ENCODE measurements around the gene CRTC2. TPM values are rescaled to one million over a fixed set of nuclear protein-coding genes. Genes with fewer than 3 reads are reported as not detected.

Gene CRTC2
- total RNA-seq, 4 donors from 2014 or later, result 17.7 to 95.5 (median 18.0) TPM

DNA sequence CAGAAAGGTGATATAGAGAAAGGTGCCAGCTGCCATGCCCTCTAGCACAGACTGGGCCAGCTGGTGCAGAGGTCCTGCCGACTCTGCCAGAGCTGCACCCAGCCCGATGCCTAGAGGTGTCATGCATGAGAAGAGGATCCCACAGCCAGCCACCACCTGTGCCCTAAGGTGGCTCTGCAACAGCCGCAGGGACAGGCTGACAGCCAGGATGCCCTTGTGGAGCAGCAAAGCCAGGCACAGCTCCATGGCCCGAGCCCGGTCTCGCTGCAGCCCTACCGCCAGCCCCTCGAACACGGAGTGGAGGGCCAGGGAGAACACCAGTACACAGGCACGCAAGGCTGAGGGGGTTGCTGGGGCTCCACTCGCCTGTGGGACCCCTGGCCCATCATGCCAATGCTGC, 1.8 kb upstream of the CRTC2 start:
- TF ChIP-seq, protein P1, sequence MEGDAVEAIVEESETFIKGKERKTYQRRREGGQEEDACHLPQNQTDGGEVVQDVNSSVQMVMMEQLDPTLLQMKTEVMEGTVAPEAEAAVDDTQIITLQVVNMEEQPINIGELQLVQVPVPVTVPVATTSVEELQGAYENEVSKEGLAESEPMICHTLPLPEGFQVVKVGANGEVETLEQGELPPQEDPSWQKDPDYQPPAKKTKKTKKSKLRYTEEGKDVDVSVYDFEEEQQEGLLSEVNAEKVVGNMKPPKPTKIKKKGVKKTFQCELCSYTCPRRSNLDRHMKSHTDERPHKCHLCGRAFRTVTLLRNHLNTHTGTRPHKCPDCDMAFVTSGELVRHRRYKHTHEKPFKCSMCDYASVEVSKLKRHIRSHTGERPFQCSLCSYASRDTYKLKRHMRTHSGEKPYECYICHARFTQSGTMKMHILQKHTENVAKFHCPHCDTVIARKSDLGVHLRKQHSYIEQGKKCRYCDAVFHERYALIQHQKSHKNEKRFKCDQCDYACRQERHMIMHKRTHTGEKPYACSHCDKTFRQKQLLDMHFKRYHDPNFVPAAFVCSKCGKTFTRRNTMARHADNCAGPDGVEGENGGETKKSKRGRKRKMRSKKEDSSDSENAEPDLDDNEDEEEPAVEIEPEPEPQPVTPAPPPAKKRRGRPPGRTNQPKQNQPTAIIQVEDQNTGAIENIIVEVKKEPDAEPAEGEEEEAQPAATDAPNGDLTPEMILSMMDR (IDR thresholded peaks at IDR 0.05; ENCODE audit: low read depth), result no peak

DNA sequence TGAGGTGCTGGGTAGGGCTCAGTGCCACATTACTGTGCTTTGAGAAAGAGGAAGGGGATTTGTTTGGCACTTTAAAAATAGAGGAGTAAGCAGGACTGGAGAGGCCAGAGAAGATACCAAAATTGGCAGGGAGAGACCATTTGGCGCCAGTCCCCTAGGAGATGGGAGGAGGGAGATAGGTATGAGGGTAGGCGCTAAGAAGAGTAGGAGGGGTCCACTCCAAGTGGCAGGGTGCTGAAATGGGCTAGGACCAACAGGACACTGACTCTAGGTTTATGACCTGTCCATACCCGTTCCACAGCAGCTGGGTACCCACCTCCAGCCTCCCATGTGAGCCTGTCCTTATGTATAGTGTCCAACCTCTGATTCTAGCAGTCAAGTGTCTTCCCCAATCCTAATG, 1.0 kb upstream of the CRTC2 start:
- TF ChIP-seq, protein P1 (IDR thresholded peaks at IDR 0.05; ENCODE audit: low read depth), result no peak

DNA sequence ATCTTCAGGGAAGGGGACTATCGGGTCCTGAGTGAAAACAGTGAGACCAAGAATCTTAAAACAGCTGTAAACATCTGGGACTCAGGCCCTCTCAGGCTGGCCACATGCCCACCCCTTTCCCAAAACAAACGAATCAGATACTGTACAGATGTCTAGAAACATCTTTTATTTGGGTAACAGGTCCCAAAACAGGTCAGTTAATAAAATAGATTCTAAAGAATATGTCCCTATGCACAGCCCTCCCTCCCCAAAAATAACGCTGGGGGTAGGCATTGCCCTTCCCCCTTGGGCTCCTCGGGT, 499 bp upstream of the CRTC2 start:
- TF ChIP-seq, protein P1 (IDR thresholded peaks at IDR 0.05; ENCODE audit: low read depth), result no peak

DNA sequence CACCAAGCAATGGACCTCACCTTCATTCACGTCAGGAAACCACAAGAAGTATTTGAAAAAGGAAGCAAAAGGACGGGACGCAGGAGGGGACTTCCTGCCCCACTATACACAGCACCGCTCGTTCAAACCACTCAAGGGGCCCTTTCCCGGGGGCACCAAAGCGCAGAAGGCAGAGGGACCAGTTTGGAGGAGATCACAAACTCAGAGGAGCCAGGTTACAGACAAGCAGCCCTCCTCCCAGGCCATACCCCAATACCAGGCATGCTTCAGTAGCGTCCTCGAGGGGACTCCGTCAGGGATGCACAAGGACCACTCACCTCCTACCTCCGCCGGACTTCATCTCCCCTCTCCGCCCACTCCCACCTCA, 685 bp downstream of the CRTC2 start:
- TF ChIP-seq, protein P1 (IDR thresholded peaks at IDR 0.05; ENCODE audit: low read depth), result no peak

DNA sequence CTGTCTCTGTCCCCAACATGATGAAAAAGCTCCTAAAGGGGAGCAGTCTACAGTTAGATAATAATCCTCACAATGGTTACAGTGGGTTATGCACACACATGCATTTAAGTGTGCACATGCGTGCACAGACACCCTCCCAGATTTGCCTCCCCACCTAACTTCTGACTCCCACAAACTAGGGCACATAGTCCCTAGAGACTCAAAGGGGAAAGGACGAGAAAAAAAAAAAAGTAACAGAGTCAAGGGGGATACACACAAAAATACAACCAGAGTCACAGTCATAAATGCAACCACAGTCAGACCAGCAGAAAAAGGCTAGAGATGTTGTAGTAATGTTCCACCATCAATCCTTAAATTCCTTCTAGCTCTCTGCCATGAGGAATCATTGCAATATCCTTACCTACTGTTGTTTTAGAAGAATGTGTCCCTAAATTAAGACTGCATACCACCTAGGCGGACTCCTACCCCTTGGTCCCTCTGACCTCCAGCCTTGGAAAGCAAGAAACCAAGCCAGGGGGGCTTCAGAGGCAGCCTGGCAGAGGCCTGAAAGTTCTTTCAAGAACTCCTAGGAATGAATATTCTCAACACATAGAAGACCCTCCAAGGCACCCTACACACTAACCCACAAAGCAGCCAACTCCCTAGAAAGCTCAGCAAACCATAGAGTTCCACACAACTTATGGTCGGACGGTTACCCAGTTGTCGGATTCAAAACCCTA, 1.3 kb downstream of the CRTC2 start:
- TF ChIP-seq, protein P1 (IDR thresholded peaks at IDR 0.05; ENCODE audit: low read depth), result no peak

DNA sequence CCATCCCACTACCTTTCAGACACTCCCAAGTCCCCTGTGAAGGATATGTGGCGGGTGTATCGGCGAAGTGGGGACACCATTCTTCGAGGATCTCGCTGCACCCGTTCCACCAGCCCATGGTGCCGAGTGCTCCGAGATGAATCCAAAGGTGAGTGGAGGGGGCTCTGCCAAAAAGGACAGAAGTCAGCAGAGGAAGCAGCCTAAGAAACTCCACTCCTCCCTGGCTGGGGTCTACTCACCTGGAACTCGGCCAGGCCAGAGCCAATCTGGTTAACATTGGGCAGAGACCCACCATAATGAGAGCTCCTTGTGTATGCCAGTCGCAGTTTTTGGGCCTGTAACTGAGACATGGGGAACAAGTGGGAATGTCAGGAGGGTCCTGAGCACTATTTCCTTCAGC, 3.6 kb downstream of the CRTC2 start:
- TF ChIP-seq, protein P1 (IDR thresholded peaks at IDR 0.05; ENCODE audit: low read depth), result no peak

DNA sequence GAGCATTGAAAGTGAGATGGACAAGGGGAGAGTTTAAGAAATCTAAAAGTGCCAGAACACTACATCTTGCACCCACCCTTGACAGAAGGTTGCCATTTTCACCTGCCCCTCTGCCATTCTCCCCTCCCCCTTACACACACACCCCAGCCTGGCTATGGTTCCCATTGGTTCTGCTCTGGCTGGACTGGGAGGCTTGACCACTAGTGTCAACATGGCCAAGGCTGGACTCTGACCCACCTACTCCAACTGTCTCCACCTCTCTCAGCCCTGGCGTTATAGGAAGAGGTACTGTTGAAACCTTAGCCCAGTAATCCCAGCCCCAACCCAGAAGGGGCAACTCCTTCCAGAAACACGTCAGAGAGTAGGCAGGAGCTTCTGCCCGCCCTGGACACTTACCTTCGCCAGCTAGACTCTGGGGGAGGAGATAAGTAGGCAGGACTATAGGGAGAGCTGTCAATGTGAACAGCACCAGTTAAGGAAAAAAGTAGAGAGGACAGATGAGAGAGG, 4.5 kb downstream of the CRTC2 start:
- TF ChIP-seq, protein P1 (IDR thresholded peaks at IDR 0.05; ENCODE audit: low read depth), result no peak

Data from subcutaneous adipose tissue (tissue), 4 donors.